Renal cortical epithelial cell (primary cell): Measurements from ENCODE around the gene C16orf96. TPM values are rescaled to one million over a fixed set of nuclear protein-coding genes. Genes with fewer than 3 reads are reported as not detected.

Source experiments
- DNase-seq: peaks from one replicate; pipeline ENCODE4 v3.0.0-alpha.2; 2011; ENCODE audit warnings: low read depth
- total RNA-seq: library from RNA; depleted of rRNA; stranded (reverse); fragments of >200 nt; gene quantifications from 2 replicates; pipeline ENCODE4 v1.2.3, GENCODE V29; 2014

C16orf96 gene
- total RNA-seq, 1 donor from 2014 or later, result 0.10 TPM

DNA sequence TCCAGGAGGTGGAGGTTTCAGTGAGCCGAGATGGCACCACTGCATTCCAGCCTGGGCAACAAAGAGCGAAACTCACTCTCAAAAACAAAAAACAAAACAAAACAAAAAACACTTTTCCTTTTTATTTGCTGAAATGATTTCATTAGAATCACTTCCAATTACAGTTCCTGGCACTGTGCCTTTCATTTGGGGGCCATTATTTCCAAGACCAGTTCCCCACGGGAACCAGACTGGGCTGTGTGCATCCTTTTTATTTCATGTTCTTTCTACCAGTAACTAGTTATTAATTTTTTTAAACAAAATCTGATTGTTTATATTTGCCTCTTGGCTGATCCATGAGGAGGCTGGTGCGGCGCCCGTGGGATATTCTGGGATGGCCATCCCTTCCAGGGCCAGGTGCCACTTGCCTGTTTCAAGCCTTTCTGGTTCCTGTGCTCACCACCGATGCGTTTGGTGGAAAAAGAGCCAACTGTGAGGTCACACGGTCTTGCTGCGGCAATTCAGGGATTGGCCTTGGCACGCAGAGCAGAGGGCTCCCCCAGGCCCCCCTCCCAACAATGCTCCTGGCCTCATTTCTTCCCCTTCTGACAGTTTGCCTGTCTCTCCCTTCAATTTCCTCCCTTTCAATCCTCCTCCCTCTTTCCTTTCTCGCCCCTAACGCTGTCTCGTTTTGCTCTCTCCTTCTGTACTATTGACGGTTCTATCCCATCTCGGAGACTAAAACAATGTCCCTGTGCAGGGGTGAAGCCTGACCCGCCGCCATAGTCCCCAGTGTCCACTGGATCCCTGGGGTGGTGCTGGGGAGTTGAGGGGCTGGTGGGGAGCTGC lies 45.1 kb downstream of the C16orf96 start:
- no peak for DNase-seq

GRCh38 chr16:4601864-4602186 lies 45.7 kb downstream of the C16orf96 start:
- DNase-seq, result no peak

GRCh38 chr16:4602331-4602730 lies 46.2 kb downstream of the C16orf96 start:
- no peak for DNase-seq

DNA sequence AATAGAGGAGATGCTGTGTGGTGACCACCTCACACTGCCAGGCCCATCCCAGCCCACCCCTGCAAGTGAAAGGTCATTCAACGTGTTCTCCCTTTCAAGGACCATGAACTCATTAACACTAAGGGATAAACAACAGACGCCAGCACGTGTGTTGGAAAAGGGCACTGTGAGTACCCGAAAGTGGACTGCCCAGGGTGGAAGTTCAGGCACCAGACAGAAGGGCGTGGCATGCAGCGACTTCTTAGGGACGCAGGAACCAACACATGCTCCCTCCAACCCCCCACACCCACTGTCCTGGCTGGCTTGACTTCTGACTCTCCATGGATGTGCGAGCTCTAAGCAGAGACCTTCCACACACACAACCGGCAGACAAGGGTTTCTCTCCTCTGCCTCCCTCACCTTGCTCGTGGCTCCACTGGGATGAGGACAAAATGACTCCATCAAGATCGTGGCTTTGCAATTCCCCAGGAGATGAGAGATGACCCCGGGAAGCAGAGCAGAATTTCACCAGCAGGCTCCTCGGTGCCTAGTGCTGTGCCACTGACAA lies 47.6 kb downstream of the C16orf96 start:
- no peak for DNase-seq

GRCh38 chr16:4604401-4604800 lies 48.3 kb downstream of the C16orf96 start:
- no peak for DNase-seq

- DNase-seq, result no peak
Observed at GRCh38 chr16:4606354-4606753, 50.2 kb downstream of the C16orf96 start.

GRCh38 chr16:4607841-4608703 lies 51.9 kb downstream of the C16orf96 start:
- DNase-seq, result no peak

DNA sequence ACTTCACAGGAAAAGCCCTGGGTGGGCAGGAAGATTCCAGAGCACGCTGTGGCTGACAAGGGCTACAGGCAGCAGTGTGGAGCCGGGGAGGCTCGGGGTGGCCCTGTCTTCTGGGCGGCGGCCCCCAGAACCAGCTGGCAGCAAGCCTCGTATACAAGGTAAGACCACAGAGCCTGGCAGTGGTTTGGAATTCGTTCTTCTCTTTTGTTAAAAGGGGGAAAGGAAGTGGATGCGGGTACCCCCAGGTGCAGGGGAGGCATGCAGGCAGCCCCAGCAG lies 52.5 kb downstream of the C16orf96 start:
- DNase-seq, result no peak

DNA sequence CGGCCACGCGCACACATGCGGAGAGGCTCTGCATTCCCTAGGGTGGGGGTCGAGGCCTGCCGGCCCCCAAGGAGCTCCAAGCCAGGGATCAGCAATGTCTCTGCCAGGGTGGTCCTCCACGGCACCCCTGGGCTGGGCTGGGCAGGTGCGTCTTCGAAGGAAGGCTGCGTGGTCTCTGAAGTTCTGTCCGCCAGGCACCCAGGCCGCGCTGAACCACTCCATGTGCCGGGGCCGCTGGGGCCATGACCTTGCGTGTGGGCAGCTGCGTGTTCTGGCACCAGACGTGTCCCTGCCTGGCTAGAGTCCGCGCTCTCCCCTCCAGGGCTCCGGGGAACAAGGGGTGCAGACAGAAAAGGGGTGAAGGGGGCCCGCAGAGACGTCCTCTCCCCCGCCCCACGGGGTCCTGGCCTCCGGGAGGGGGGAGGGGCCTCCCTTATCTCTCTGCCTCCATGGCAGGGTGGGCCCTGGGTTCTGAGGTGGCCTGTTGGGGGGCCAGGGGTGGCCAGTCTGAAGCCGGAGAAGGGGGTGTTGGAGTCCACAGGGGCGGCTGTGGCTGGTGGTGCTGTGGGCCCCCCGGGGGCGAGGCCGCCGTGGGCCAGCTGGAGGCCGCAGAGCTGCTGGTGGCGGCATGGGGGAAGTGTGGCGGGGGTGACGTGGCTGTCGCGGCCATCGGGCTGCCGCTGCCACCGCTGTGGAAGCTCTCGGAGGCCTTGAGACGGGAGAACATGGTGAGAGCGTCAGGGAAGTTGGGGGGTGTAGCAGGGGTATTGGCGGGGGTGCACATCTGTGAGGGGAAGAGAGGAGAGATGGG lies 53.3 kb downstream of the C16orf96 start:
- no peak for DNase-seq

GRCh38 chr16:4610011-4611005 lies 54.2 kb downstream of the C16orf96 start:
- no peak for DNase-seq

DNA sequence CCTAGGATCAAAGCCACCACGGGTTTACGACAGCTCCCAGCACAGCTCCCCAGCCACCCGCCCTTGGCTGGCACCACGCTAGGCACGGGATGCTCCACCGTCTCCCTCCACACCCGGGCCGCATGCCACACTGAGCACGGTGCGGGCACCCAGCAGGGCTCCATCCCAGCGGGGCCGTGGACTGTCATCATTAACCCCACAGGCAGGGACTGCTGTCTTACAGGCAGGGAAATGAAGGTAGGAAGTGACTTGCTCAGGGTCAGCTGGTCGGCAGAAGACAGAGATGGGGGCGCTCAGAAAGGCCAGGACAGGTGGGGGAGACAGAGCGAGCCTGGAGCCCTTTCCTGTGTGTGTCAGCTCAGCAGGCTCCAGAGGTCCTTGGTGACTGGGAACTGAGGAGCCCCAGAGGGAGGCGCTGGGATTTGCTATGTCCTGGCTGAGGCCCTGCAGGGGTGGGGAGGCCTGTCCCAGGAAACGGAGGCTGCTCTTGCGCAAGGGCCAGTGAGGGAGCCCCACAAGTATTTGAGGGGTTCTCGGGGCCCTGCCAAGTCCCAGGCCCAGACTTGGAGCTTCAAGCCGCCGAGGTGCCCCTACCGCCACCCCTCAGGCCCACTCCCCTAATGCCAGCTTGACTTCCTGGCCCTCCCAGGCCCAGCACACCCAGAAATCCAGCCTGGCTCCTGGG lies 55.3 kb downstream of the C16orf96 start:
- DNase-seq, result no peak

GRCh38 chr16:4612474-4612931 lies 56.4 kb downstream of the C16orf96 start:
- no peak for DNase-seq

DNA sequence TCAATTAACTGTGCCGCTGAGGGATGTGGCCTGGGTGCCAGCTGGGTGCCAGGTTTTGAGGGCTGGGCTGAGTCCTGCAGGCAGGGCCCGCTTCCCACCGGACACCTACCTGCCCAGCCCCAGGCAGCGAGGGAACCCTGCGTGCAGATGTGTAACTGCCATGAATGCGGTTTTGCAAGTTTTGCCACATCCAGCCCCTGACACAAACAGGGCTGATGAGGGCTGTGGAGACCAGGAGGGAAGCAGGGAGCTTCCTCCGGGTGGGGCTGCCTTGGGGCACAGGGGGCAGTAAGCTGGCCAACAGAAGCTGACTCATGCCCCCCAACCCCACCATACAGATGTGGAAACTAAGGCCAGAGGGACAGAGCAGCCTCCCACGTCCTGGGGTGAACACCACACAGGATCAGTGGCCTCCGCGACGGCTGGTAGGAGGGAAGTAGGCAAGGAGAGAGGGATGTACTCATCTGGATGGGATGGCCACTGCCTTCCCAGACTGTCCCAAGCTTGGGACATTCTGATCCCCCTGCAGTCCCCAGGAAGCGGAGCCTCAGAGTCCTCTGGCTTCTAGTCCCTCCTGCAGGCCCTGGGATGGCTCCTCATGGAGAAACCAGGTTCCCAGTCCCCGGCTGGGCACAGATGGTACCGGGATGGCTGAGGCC lies 57.0 kb downstream of the C16orf96 start:
- DNase-seq, result no peak

DNA sequence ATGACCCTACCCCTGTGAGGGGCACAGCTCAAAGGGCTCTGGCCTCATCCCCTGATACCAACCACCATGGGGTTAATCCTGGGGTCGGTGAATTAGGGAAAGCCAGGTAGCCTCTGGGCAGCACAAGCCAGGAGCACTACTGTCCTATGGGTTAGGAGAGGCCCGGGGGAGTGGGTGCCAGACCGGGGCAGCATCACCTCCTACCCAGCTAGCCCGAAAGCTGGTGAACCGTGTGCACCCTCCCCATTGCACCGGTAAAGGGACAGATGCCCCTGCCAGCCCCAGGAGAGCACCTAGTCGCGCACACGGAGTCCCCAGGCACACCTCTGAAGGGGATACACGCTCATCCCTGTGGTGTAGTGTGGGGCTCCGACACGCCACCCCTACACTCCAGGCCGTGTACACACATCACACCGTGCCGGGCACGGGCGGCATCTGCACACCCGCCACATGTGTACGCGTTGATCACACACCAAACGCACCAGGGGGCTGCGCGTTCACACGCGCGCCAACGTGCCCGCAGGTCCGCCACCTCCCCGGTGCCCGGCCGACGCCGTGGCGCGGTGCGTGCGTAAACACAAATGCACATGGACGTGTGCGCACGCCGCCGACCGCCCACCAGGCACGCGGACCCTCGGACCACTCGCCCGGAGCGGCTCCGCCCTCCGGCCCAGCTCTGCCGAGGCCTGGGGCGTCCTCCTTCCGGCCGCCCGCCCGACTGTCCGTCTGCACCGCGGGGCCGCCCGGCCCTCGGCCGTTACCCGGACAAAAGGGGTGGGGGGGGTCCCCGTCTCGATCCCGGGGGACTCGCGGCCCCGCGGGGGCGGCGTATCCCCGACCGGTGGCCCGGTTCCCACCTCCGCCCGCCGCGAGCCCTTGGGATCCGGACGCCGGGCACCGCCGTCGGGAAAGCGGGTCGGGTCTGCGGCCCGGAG lies 57.8 kb downstream of the C16orf96 start:
- DNase-seq, result no peak

DNA sequence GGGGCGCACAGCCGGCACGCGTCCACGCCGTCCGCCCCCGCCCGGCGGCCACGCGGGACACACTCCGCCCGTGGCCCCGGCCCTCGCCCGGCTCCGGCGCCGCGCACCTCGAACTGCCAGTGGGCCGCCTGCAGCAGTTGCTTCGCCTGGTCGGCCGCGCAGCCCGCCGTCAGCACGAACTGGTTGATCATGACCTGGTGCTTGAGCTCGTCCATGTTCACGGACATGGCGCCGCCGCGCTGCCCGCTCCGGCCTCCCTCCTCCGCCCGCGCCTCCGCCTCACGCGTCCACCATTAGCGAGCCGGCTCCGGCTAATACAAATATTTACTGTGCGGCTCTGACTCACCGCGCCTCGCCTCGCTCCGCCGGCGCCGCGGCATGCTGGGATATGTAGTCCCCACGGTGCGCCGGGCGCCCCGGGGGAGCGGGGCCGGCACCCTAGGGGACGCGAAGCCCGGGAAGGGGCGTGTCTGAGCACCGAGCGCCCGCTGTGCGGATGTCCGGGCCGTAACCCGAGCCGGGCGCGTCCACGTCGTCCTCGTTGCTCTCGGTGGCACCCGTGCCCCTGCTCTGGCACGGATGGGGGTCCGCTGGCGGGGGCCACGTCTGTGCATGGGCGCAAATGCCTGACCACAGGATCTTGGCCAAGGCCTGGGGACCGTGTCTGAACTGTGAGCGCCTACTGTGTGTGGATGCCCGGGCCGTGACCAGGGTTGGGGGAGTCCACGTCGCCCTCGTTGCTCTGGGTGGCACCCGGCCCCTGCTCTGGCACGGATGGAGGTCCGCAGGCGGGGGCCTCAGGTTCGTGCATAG lies 58.6 kb downstream of the C16orf96 start, which contains the start of gene UBALD1:
Gene UBALD1, minus strand, starts transcription at position 318 of the 813 bp plus-strand sequence. Its CDS starts 91 bp downstream, at position 227.
- DNase-seq, result peak; percentile 73

GRCh38 chr16:4615384-4616046 lies 59.4 kb downstream of the C16orf96 start:
- no peak for DNase-seq
